ENCODE results near the gene PRKD2. TPM values are rescaled to one million over a fixed set of nuclear protein-coding genes. Genes with fewer than 3 reads are reported as not detected.
A peak's percentile ranks its signal among the peaks of the same experiment; 100 is the strongest.

PRKD2 gene
- 47.6 TPM for total RNA-seq

DNA sequence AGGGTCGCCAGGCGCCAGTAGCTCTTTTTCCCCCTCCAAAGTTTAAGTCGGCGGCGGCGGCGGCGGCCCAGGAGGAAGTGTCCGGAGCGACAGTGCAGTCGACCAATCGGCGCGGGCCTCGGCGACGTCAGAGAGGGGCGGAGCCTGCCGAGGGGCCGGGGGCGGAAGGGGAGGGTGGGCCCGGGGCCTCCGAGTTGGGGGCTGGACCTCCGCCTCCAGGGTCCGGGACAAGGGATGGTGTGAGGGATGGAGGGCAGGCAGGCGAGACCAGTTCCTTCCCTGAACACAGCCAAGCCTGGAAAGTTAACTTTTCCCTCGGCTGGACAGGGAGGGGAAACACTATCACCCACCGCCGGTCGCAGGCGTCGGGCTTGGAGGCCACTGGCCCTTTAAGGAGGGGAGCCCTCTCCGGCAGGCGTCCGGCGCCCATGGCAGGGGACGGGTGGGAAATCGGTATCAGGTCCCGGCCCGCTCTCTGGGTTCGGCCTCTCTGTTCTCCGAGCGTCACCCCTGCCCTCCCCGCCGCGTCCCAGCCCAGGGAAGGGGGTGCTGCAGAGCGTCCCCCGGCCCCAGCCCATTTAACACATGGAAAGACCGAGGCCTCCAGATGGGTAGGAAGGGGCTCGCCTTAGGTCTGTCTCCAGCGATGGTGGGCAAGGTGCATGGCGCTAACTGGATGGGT lies at the start of gene PRKD2:
PRKD2 (minus strand) TSS at position 81 of the 682 bp plus-strand sequence. CDS start 744 bp downstream, outside the sequence.

DNA sequence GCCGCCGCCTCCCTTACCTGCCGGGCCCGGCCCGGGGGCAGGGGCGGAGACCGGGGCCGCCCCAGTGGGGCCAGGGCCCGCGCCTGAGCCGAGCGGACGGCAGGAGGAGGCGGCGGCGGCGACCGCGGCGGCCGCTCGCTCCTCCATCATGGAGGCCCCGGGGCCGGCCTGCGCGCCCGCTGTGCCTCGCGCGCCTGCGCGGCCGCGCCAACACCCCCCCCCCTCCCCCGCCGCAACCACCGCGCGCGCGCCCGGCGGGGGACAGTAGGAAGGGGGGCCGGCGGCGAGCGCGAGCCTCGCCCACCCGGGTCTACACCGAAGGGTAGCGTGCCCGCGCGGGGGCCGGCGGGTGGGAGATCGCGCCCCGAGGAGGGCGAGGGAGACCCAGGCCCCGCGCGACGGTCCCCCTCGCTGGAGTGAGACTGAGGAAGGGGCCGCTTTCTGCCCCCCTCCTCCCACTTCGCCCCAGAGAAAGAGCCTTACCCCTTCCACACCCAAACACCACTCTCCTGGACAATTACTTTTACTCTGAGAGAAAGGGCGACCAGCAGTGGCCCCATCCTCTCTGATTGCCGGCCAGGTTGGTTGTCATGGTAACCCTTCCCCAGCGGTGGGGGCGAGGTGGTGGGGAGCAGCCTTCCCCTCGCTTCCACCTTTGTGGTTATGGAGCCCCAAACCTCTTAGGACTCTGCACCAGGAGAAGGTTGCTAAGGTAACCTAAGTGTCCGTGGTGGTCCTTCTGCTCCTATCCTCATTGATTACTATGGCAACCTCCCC lies 29.6 kb upstream of the PRKD2 start, which contains the start of gene STRN4:
STRN4 (minus strand) TSS at position 170 of the 777 bp plus-strand sequence; CDS start at position 150, 20 bp downstream.

DNA sequence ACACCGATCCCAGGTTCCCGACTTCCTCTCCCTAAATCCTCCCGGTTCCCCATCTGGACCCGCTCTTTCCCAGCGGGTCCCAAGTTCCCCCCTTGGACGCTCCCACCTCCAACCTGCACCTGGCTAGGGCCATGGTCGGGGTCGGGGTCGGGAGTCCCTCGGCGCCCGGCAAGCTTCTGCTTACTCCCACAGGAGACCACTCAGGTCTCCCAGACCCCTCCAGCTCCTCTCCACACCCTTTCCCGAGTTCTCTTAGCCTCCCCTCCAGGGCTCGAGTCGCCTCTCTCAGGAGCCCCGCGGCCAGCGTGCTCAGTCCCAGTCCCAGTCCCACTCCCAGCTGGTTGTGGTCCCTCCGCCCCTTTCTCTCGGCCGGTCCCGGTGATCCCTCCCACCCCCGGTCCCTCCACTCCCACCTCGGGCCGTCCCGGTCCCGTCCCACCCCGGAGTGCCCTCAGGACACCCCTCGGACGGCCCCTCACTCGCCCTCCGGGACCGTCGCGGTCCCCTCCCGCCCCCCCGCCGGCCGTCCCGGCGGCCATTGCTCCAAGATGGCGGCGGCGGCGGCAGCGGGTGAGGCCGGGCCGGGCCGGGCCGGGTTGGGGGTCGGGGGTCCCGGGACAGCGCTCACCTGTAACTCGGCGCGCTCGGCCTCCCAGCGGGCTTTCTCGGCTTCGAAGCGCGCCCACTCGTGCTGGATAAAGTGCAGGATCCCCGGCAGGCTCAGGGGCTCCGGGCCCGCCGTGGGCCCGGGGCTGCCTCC lies 28.8 kb upstream of the PRKD2 start, which contains the start of gene FKRP:
FKRP (plus strand) TSS at position 537 of the 760 bp plus-strand sequence. CDS start 9,394 bp downstream, outside the sequence.

DNA sequence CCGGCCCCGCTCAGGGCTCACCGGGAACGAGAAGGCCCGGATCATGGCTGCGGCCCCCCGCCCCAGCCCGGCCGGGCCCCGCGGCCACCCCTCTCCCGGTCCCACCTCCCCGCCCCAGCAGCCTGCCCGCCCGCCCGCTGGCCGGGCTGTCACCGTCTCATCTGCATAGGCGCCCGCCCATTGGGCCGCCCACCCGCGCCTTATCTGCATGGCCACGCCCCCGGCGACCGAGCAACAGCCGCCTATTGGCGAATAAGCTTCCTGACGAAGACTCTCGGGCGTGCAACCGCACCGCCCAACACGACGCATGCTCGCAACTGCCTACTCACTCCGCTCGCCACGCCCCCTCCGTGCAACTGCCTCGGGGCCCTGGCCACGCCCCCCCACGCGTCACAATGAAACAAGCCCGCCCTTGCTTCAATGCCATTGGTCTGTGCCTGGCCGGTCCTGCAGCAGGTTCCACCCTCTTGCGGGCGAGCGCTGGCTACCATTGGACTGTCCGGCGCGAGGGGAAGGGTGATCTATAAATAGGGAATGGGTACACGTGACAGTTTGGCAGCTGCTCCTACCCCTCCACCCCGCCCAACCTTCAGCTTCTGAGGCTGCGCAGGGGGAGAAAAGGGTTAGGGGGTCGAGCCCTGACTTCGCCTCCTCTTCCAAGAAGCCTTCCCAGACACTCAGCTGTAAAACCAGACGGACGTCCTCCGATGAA lies 55.7 kb downstream of the PRKD2 start, which contains the start of gene DACT3:
DACT3 (minus strand) TSS at position 163 of the 712 bp plus-strand sequence; CDS start at position 45, 118 bp downstream.

DNA sequence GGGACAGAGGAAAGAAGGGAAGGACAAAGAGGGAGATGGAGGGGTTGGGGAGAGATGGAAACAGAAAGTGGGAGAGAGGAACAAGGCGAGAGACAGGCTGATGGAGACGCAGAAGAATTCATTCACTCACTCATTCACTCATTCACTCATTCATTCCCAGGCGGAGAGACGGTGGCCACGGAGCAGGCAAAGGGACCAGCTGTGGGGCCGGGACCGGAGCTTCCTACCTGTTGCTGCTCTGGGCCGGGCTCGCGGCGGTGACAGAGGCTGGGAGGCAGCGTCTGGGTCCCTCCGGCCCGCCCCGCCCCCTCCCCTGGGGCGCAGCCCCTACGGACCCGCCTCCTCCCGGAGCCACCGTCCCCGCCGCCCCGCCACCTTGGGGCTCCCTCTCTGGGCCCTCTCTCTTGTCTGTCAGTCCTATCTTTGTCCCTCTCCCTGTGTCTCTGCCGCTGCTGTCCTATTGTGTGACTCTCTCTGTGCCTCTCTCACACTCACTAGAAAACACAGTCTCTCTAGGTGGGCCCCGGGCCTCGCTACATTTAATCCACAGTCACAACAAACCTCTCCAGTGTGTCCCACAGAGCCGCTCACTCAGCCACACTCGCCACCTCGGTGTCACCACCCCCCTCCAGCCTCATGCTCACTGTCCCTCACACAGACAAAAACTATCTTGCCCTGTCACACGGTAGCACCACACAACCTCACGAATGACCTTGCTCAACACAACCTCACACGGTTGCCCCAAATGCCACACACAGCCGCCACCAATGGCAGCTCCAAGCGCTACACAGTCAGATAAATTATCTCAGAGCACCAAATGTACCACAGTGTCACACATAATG lies 80.8 kb downstream of the PRKD2 start, which contains the start of gene GNG8:
GNG8 (minus strand) TSS at position 283 of the 842 bp plus-strand sequence. CDS start 1,520 bp downstream, outside the sequence.

DNA sequence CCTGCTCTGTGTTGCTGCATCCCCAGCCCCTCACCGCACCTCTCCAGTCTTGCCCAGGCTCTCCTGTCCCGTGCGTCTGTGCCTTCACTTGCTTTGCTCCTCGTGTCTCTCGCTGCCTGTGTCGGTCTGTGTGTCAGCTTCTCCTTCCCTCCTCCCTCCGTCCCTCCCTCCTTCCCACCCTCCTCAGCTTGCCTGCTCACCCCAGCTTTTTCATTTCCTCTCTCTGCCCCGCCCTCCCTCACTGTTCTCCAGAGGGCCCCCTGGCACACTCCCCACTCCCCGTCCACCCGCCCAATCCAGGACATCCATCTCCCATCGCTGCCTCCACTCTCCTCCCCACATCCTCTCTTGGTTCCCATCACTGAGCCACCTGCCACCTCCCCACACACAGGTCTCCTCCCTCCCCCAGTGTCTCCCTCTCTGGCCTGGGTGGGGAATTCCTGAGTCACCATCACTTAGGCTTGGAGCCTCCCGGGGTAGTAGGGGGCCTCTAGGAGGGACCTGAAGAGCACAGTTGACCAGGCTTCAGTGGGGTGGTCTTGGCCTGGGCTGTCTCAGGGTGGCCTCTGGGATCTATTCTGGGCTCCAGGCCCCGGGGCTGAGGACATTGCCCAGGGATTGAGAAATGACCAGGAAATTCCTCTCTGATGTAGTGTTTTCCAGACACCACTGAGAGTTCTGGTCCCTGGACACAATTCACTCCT lies 91.8 kb downstream of the PRKD2 start, which contains the start of gene PTGIR:
PTGIR (minus strand) TSS at position 132 of the 704 bp plus-strand sequence. CDS start 864 bp downstream, outside the sequence.

Small RNAs within 50 kb of the gene (small RNA-seq; reads per million reads assigned to genes)
- not detected for gene MIR320E (ENCODE audit: low replicate concordance)
- gene RF00019 (ENCODE audit: low replicate concordance): not detected
- 1.4 reads per million, percentile 86 among the genes with 10 or more reads in this experiment for gene RN7SL364P (ENCODE audit: low replicate concordance)

Other genes with a start within 250 kb of the PRKD2 start
- gene PNMA8A, start 245.6 kb downstream of the PRKD2 start, total RNA-seq: 44.5 TPM
- 7.2 TPM for gene PNMA8B, start 221.2 kb downstream of the PRKD2 start, total RNA-seq
- 165 TPM for gene CALM3, start 115.8 kb downstream of the PRKD2 start, total RNA-seq
- gene PTGIR, start 92.0 kb downstream of the PRKD2 start, total RNA-seq: 8.3 TPM
- gene GNG8, start 80.9 kb downstream of the PRKD2 start, total RNA-seq: not detected
- gene DACT3, start 55.9 kb downstream of the PRKD2 start, total RNA-seq: 28.4 TPM
- gene FKRP, start 28.9 kb upstream of the PRKD2 start, total RNA-seq: 17.0 TPM
- gene STRN4, start 29.3 kb upstream of the PRKD2 start, total RNA-seq: 88.1 TPM
- 35.9 TPM for gene SLC1A5, start 71.5 kb upstream of the PRKD2 start, total RNA-seq
- gene AP2S1, start 133.7 kb upstream of the PRKD2 start, total RNA-seq: 80.9 TPM
- 48.3 TPM for gene ARHGAP35, start 143.9 kb upstream of the PRKD2 start, total RNA-seq

Measured in metanephros (tissue), 2 donors.